Sigmoid colon (tissue), 7 donors: ENCODE measurements around the gene ERP27. TPM values are rescaled to one million over a fixed set of nuclear protein-coding genes. Genes with fewer than 3 reads are reported as not detected.
A peak's percentile ranks its signal among the peaks of the same experiment; 100 is the strongest.

Source experiments
- DNase-seq: peaks from one replicate; pipeline ENCODE4 v3.0.0-alpha.2; 2019
- H3K27ac ChIP-seq, 4 donors: fragments of 200-600 bp; sonication (generic); one replicate each; pipeline ENCODE4 v1.5.1; 2016 to 2019; ENCODE audit warnings: mild to moderate bottlenecking in 1 of 4
- H3K27me3 ChIP-seq, 3 donors: fragments of 200-600 bp; sonication (generic); one replicate each; pipeline ENCODE4 v1.5.1; 2019; ENCODE audit warnings: mild to moderate bottlenecking in 1 of 3
- H3K36me3 ChIP-seq, 4 donors: fragments of 200-600 bp; sonication (generic); one replicate each; pipeline ENCODE4 v1.5.1; 2016 to 2019
- H3K4me1 ChIP-seq, 4 donors: fragments of 200-600 bp; sonication (generic); one replicate each; pipeline ENCODE4 v1.5.1; 2017 to 2019
- H3K4me3 ChIP-seq, 4 donors: fragments of 200-600 bp; sonication (generic); one replicate each; pipeline ENCODE4 v1.5.1; 2017 to 2019; ENCODE audit warnings: mild to moderate bottlenecking in 2 of 4, moderate library complexity in 1 of 4
- H3K9me3 ChIP-seq, 4 donors: fragments of 200-600 bp in 3 of 4; sonication (generic) in 3 of 4; one replicate each; pipeline versions ENCODE4 v1.5.1 to v1.6.1; 2013 to 2019
- EP300 ChIP-seq, 4 donors: sonication (generic); formaldehyde crosslinking; IDR thresholded peaks; one replicate each; pipeline ENCODE4 v1.6.1; 2017; ENCODE audit warnings: antibody characterized with exemption in 4 of 4
- POLR2A ChIP-seq, 2 donors: fragments of 450-650 bp; IDR thresholded peaks; one replicate each; pipeline ENCODE4 v1.6.1; 2016; ENCODE audit warnings: antibody characterized with exemption in 2 of 2, mild to moderate bottlenecking in 2 of 2, moderate library complexity in 2 of 2
- POLR2AphosphoS5 ChIP-seq, 4 donors: sonication (generic); formaldehyde crosslinking; IDR thresholded peaks; one replicate each; pipeline ENCODE4 v1.6.1; 2017; ENCODE audit warnings: antibody characterized with exemption in 4 of 4
- WGBS, 2 donors: extraction: QIAGEN DNeasy Blood & Tissue Kit; methylation state at CpG; one replicate each; pipeline ENCODE4 v1.1.7; 2013; 5-methylcytosine and 5-hydroxymethylcytosine counted together
- intact Hi-C: fragments of 100-400 bp; cut with DNase I; formaldehyde crosslinking; loops from one replicate; pipeline ENCODE4 v1.15.1; 2023
- polyA plus RNA-seq, 3 donors: library from polyadenylated mRNA; stranded (reverse); fragments of 200-250 nt; gene quantifications; one replicate each; pipeline ENCODE4 v1.2.3, GENCODE V29; 2013
- total RNA-seq, 4 donors: library from RNA; depleted of rRNA; stranded (reverse); fragments of >200 nt; gene quantifications; one replicate each; pipeline ENCODE4 v1.1.0, GENCODE V29; 2016
- TF ChIP-seq, protein P1 (sequence below), 4 experiments: fragments of 450-650 bp in 3 of 4; fragments of 200-600 bp in 1 of 4; IDR thresholded peaks; one replicate each; pipeline ENCODE4 v1.5.1; 2016 to 2019; ENCODE audit warnings: antibody characterized with exemption in 4 of 4, mild to moderate bottlenecking in 3 of 4, moderate library complexity in 2 of 4
- donor health status: healthy with polysubstance abuse.
- donor health status: Bipolar disorder and iron deficiency.
- donor health status: healthy.

The ERP27 gene
- total and polyA plus RNA-seq, 7 donors, result 0.23 to 2.3 (median 0.60) TPM; not detected in 4

DNA sequence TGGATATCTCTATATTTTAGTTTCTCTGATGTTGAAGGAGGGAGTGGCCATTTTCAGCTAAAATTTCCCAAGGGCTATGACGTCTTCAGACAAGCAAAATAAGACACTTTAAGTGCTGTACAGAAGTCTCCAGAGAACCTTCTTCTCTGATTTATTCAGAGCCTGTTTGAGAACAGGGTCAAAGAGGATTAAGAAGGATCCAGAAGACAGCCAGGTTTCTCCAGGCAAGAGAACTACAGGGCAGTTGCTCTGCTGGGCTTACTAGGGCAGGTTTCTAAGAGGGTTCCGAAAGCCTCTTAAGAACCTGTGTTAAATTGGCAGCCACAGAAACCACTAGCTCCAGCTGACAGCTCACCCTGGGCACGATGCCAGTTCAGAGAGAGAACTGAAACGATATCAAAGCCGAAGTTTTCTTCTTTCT, 53.9 kb downstream of the ERP27 start:
- Histone ChIP-seq H3K9me3 (no peaks in the 10 kb centered on the region), H3K36me3 (peaks cover 0 to 25% (median 5%) of the 10 kb centered on the region in 4 donors), H3K27me3 (no peaks in the 10 kb centered on the region), H3K4me3 (peak overlapping the region; percentile 34 to 52 (median 46)), H3K4me1 (peaks cover 0 to 16% (median 13%) of the 10 kb centered on the region in 4 donors), H3K27ac (peak overlapping the region; percentile 82 to 87 (median 82))
- 9 to 13% methylated on average over 5 of the region's 5 CpGs for WGBS, 2 donors
- intact Hi-C loops, result loop anchor here (5.0 to 10.0 kb wide), 2 partner anchors 113 to 260 kb away; no protein-coding TSS in a partner anchor
- peak; percentile 12 to 20 for TF ChIP-seq POLR2A (IDR thresholded peaks at IDR 0.05)
- peak in 1 of 4 donors; percentile 18 for TF ChIP-seq EP300 (IDR thresholded peaks at IDR 0.05)
- TF ChIP-seq POLR2AphosphoS5 (IDR thresholded peaks at IDR 0.05), result peak in 2 of 4 donors; percentile 46 to 52
- TF ChIP-seq, protein P1, sequence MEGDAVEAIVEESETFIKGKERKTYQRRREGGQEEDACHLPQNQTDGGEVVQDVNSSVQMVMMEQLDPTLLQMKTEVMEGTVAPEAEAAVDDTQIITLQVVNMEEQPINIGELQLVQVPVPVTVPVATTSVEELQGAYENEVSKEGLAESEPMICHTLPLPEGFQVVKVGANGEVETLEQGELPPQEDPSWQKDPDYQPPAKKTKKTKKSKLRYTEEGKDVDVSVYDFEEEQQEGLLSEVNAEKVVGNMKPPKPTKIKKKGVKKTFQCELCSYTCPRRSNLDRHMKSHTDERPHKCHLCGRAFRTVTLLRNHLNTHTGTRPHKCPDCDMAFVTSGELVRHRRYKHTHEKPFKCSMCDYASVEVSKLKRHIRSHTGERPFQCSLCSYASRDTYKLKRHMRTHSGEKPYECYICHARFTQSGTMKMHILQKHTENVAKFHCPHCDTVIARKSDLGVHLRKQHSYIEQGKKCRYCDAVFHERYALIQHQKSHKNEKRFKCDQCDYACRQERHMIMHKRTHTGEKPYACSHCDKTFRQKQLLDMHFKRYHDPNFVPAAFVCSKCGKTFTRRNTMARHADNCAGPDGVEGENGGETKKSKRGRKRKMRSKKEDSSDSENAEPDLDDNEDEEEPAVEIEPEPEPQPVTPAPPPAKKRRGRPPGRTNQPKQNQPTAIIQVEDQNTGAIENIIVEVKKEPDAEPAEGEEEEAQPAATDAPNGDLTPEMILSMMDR (IDR thresholded peaks at IDR 0.05), result no peak
- peak; percentile 95 for DNase-seq

- H3K9me3 ChIP-seq, result no peaks in the 10 kb centered on the region
- peak overlapping the region; percentile 82 to 87 (median 82) for H3K27ac ChIP-seq
- no peak for TF ChIP-seq EP300 (IDR thresholded peaks at IDR 0.05)
- no peak for TF ChIP-seq POLR2A (IDR thresholded peaks at IDR 0.05)
- TF ChIP-seq POLR2AphosphoS5 (IDR thresholded peaks at IDR 0.05), result no peak
- TF ChIP-seq, protein P1 (IDR thresholded peaks at IDR 0.05), result no peak
- intact Hi-C loops, result loop anchor here (5.0 to 10.0 kb wide), 2 partner anchors 114 to 261 kb away; no protein-coding TSS in a partner anchor
- 74 to 77% methylated on average over 10 of the region's 10 CpGs for WGBS, 2 donors
- H3K4me3 ChIP-seq, result peak overlapping the region; percentile 34 to 52 (median 46)
- H3K36me3 ChIP-seq, result peaks cover 0 to 25% (median 5%) of the 10 kb centered on the region in 4 donors
- peaks cover 0 to 16% (median 13%) of the 10 kb centered on the region in 4 donors for H3K4me1 ChIP-seq
- DNase-seq, result no peak
- no peaks in the 10 kb centered on the region for H3K27me3 ChIP-seq
These were observed 54.7 kb downstream of the ERP27 start for GRCh38 chr12:14883686-14884085.

DNA sequence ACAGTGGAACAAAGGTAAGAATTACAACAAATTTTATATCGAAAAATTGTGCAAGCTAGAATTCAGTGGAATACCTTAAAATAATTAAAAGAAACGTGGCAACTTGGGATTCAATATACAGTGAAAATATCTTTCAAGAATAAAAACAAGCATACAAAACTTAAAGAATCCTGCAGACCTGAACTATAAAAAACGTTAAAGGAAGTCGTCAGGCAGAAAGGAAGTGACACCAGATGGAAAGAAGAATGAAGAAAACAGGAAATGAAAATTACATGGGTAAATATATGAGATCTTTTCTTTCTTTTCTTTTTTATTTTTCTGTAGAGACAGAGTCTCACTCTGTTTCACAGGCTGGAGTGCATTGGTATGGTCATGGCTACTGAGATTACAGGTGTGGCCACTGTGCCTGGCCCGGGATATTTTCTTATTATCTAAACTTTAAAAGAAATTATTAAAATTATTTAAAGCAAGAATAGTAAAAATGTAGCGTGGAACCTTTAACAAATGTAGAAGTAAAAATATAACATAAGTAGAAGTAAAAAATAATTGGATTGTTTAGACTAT, 57.4 kb downstream of the ERP27 start:
- Histone ChIP-seq H3K27me3 (no peaks in the 10 kb centered on the region), H3K9me3 (no peaks in the 10 kb centered on the region), H3K4me3 (no peak overlapping the region), H3K4me1 (peaks cover 0 to 10% (median 9%) of the 10 kb centered on the region in 4 donors), H3K27ac (peak overlapping the region in 2 of 4 donors; percentile 2 to 48), H3K36me3 (peaks cover 0 to 25% (median 5%) of the 10 kb centered on the region in 4 donors)
- no peak for TF ChIP-seq POLR2A (IDR thresholded peaks at IDR 0.05)
- no peak for TF ChIP-seq EP300 (IDR thresholded peaks at IDR 0.05)
- TF ChIP-seq POLR2AphosphoS5 (IDR thresholded peaks at IDR 0.05), result no peak
- TF ChIP-seq, protein P1 (IDR thresholded peaks at IDR 0.05), result no peak
- intact Hi-C loops, result loop anchor here (5.0 to 10.0 kb wide), 2 partner anchors 116 to 264 kb away; no protein-coding TSS in a partner anchor
- WGBS, 2 donors, result 75 to 81% methylated on average over 6 of the region's 6 CpGs
- no peak for DNase-seq

- TF ChIP-seq, protein P1 (IDR thresholded peaks at IDR 0.05), result no peak
- TF ChIP-seq POLR2A (IDR thresholded peaks at IDR 0.05), result no peak
- peak in 3 of 4 donors; percentile 6 to 16 (median 10) for TF ChIP-seq POLR2AphosphoS5 (IDR thresholded peaks at IDR 0.05)
- H3K9me3 ChIP-seq, result no peaks in the 10 kb centered on the region
- peak overlapping the region in 1 of 4 donors; percentile 48 for H3K27ac ChIP-seq
- no peak for DNase-seq
- H3K36me3 ChIP-seq, result peaks cover 0 to 25% (median 5%) of the 10 kb centered on the region in 4 donors
- H3K4me1 ChIP-seq, result peaks cover 0 to 7% (median 5%) of the 10 kb centered on the region in 4 donors
- no peaks in the 10 kb centered on the region for H3K27me3 ChIP-seq
- H3K4me3 ChIP-seq, result no peak overlapping the region
- 90 to 92% methylated on average over 8 of the region's 8 CpGs for WGBS, 2 donors
- intact Hi-C loops, result no loop called here
These were observed 59.0 kb downstream of the ERP27 start for GRCh38 chr12:14879222-14879933.
